B cell (primary cell): ENCODE measurements around the gene TAMALIN. TPM values are rescaled to one million over a fixed set of nuclear protein-coding genes. Genes with fewer than 3 reads are reported as not detected.

Source experiments
- ATAC-seq: fragments of 200-7000 bp; cut with Tn5 transposase; one replicate; pipeline ENCODE4 v1.10.0; 2021; ENCODE audit warnings: low read depth, mild to moderate bottlenecking, moderate number of reproducible peaks, moderate library complexity
- CTCF ChIA-PET: fragments of 350-600 bp; sonication (Branson Sonifier 250); formaldehyde crosslinking; loops from one replicate; lab custom pipeline; 2021; ENCODE audit warnings: antibody characterized with exemption, inconsistent platforms; lab: Charles Lee
- POLR2A ChIA-PET: fragments of 350-600 bp; sonication (Branson Sonifier 250); formaldehyde crosslinking; loops from one replicate; lab custom pipeline; 2021; ENCODE audit warnings: antibody characterized with exemption; lab: Charles Lee
- DNase-seq: peaks from one replicate; pipeline ENCODE4 v3.0.0; 2013
- H2AFZ ChIP-seq: 2 replicates; pipeline ENCODE4 v1.6.1; 2012; ENCODE audit warnings: mild to moderate bottlenecking, low read depth, low read length; ENCODE audit not compliant: insufficient read depth, poor library complexity, severe bottlenecking
- H3K27ac ChIP-seq, 2 donors: 1 replicate in 1 of 2; 2 replicates in 1 of 2; pipeline ENCODE4 v1.5.1; 2012 to 2013; ENCODE audit warnings: low read length in 2 of 2, mild to moderate bottlenecking in 2 of 2, moderate library complexity in 1 of 2
- H3K27me3 ChIP-seq, 4 experiments: fragments of 200-600 bp in 1 of 4; sonication (generic) in 1 of 4; replicated peaks in 1 of 4; 1 replicate in 2 of 4; 2 replicates in 2 of 4; pipeline versions ENCODE4 v1.6.1 to v1.7.0; 2013 to 2016; ENCODE audit warnings: low read length in 3 of 4, mild to moderate bottlenecking in 2 of 4, mixed read lengths in 1 of 4, moderate library complexity in 1 of 4; ENCODE audit not compliant: insufficient read depth in 4 of 4, control insufficient read depth in 3 of 4; ENCODE audit errors: control extremely low read depth in 1 of 4
- H3K36me3 ChIP-seq, 2 experiments: replicated peaks in 1 of 2; 1 replicate in 1 of 2; 2 replicates in 1 of 2; pipeline versions ENCODE4 v1.6.1 to v1.7.1; 2013; ENCODE audit warnings: low read length in 1 of 2; ENCODE audit not compliant: insufficient read depth in 2 of 2, control insufficient read depth in 1 of 2; ENCODE audit errors: control extremely low read depth in 1 of 2, extremely low read depth in 1 of 2
- H3K4me1 ChIP-seq, 2 donors: fragments of 200-600 bp in 1 of 2; sonication (generic) in 1 of 2; 1 replicate in 1 of 2; 2 replicates in 1 of 2; pipeline versions ENCODE4 v1.5.1 to v1.6.1; 2013 to 2017; ENCODE audit warnings: low read length in 2 of 2; ENCODE audit not compliant: control insufficient read depth in 2 of 2, insufficient read depth in 2 of 2
- H3K4me2 ChIP-seq: replicated peaks from 2 replicates; pipeline ENCODE3; 2012; ENCODE audit warnings: mild to moderate bottlenecking, low read depth, low read length; ENCODE audit not compliant: poor library complexity, severe bottlenecking
- H3K4me3 ChIP-seq, 5 experiments: fragments of 200-600 bp in 1 of 5; sonication (generic) in 1 of 5; 1 replicate in 3 of 5; 2 replicates in 2 of 5; pipeline versions ENCODE4 v1.5.1 to v1.7.0; 2011 to 2016; ENCODE audit warnings: low read length in 4 of 5, mild to moderate bottlenecking in 4 of 5, low read depth in 2 of 5, control low read depth in 1 of 5, moderate library complexity in 1 of 5; ENCODE audit not compliant: insufficient read depth in 1 of 5; ENCODE audit errors: control extremely low read depth in 1 of 5, extremely low read depth in 1 of 5
- H3K79me2 ChIP-seq: fragments of 200-600 bp; sonication (generic); one replicate; pipeline ENCODE4 v1.6.0; 2016; ENCODE audit warnings: low read length; ENCODE audit not compliant: control insufficient read depth, insufficient read depth
- H3K9ac ChIP-seq: fragments of 200-600 bp; sonication (generic); 2 replicates; pipeline ENCODE4 v1.6.1; 2017; ENCODE audit warnings: mild to moderate bottlenecking, low read length, moderate library complexity
- H3K9me3 ChIP-seq, 3 donors: one replicate each; pipeline versions ENCODE4 v1.6.1 to v1.7.1; 2013; ENCODE audit warnings: low read length in 2 of 3; ENCODE audit not compliant: control insufficient read depth in 2 of 3, insufficient read depth in 1 of 3; ENCODE audit errors: control extremely low read depth in 1 of 3
- H4K20me1 ChIP-seq: 2 replicates; pipeline ENCODE4 v1.6.0; 2012; ENCODE audit warnings: mild to moderate bottlenecking, low read length; ENCODE audit not compliant: insufficient read depth, control insufficient read depth, poor library complexity, severe bottlenecking
- H3K27ac Mint-ChIP-seq: one replicate; pipeline ENCODE4 v1.8.0; 2021; ENCODE audit warnings: mixed read lengths
- H3K27me3 Mint-ChIP-seq: one replicate; pipeline ENCODE4 v1.8.0; 2021; ENCODE audit warnings: mixed read lengths
- H3K4me1 Mint-ChIP-seq: one replicate; pipeline ENCODE4 v1.8.0; 2021; ENCODE audit warnings: mixed read lengths
- H3K4me3 Mint-ChIP-seq: one replicate; pipeline ENCODE4 v1.8.0; 2021; ENCODE audit warnings: mixed read lengths
- H3K9me3 Mint-ChIP-seq: one replicate; pipeline ENCODE4 v1.8.0; 2022; ENCODE audit warnings: mixed read lengths; ENCODE audit not compliant: insufficient read depth
- EZH2 ChIP-seq: IDR thresholded peaks from 2 replicates; pipeline ENCODE4 v1.6.1; 2012; ENCODE audit warnings: borderline replicate concordance, low read depth, mild to moderate bottlenecking, moderate library complexity, low read length; ENCODE audit not compliant: insufficient read depth, poor library complexity, severe bottlenecking
- WGBS: methylation state at CpG from one replicate; pipeline ENCODE4 v1.1.5; 2013; ENCODE audit warnings: missing lambda C conversion rate; ENCODE audit not compliant: insufficient coverage; 5-methylcytosine and 5-hydroxymethylcytosine counted together
- intact Hi-C: fragments of 100-400 bp; cut with micrococcal nuclease; formaldehyde crosslinking; loops from one replicate; pipeline ENCODE4 v1.10.0; 2022
- polyA plus RNA-seq: library from polyadenylated mRNA; depleted of rRNA; stranded (reverse); fragments of >200 nt; gene quantifications from 2 replicates; pipeline ENCODE4 v1.2.3, GENCODE V29; 2012
- total RNA-seq, 2 donors: library from RNA; stranded (reverse); fragments of 120-200 nt in 1 of 2; gene quantifications; 1 replicate in 1 of 2; 2 replicates in 1 of 2; pipeline versions ENCODE4 v1.2.3 to v1.2.4, GENCODE V29; 2013 to 2022
- TF ChIP-seq, protein P1 (sequence below): fragments of 200-600 bp; IDR thresholded peaks from one replicate; pipeline ENCODE4 v1.8.0; 2022; ENCODE audit warnings: antibody characterized with exemption, mild to moderate bottlenecking

Gene TAMALIN
- total and polyA plus RNA-seq, 2 donors (not counting 1 experiment from before 2014, with no cell fraction given), result 139 to 151 TPM

DNA sequence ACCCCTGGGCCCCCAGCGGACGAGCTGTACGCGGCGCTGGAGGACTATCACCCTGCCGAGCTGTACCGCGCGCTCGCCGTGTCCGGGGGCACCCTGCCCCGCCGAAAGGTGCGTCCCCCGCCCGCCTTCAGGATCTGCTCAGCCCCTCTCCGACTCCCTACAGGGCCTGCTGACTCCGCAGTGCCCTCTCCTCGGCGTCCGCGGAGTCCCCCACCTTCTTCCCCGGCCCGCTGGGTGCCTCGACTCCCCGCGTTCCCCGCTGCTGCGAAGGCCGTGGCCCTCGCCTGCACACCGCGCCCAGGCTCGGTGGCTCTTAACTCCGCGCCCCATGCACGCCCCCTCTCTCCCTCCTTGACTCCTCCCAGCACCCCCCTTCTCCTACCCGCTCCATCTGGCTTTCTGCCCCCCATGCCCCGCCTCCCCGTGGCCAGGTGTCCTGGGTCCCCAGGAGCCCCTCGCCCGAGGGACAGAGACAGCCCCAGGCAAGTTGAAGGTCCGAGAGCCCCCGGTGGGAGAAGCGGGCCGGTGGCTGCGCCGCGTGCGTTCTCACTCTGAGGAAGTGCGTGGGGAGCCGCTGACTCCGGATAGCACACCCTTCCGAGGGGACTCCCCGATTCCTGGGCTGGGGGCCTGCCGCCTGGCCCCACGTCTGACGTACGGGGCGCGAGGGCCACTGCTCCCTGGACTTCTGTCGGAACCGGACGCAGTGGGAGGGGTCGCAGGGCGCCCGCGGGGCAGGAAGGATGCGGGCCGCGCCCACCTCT, 594 bp downstream of the TAMALIN start:
- ATAC-seq, result peak; percentile 35
- Mint-ChIP-seq H3K27me3 (no peaks in the 10 kb centered on the region), H3K4me3 (peak overlapping the region; percentile 97), H3K4me1 (peaks cover 42% of the 10 kb centered on the region), H3K27ac (peak overlapping the region; percentile 97), H3K9me3 (no peaks in the 10 kb centered on the region)
- WGBS, result under 1% methylated on average over 72 of the region's 72 CpGs
- Histone ChIP-seq H3K36me3 (peaks cover 0 to 19% of the 10 kb centered on the region in 2 experiments), H4K20me1 (peaks cover 41% of the 10 kb centered on the region), H3K79me2 (peaks cover 5% of the 10 kb centered on the region), H3K9ac (peak overlapping the region; percentile 90), H3K27me3 (no peaks in the 10 kb centered on the region), H3K27ac (peak overlapping the region; percentile 91 to 92), H3K4me2 (peak overlapping the region; percentile 94), H3K9me3 (no peaks in the 10 kb centered on the region), H3K4me1 (peaks cover 26 to 35% of the 10 kb centered on the region in 2 donors), H2AFZ (no peak overlapping the region), H3K4me3 (peak overlapping the region in 4 of 5 experiments; percentile 87 to 97 (median 94))
- TF ChIP-seq, protein P1, sequence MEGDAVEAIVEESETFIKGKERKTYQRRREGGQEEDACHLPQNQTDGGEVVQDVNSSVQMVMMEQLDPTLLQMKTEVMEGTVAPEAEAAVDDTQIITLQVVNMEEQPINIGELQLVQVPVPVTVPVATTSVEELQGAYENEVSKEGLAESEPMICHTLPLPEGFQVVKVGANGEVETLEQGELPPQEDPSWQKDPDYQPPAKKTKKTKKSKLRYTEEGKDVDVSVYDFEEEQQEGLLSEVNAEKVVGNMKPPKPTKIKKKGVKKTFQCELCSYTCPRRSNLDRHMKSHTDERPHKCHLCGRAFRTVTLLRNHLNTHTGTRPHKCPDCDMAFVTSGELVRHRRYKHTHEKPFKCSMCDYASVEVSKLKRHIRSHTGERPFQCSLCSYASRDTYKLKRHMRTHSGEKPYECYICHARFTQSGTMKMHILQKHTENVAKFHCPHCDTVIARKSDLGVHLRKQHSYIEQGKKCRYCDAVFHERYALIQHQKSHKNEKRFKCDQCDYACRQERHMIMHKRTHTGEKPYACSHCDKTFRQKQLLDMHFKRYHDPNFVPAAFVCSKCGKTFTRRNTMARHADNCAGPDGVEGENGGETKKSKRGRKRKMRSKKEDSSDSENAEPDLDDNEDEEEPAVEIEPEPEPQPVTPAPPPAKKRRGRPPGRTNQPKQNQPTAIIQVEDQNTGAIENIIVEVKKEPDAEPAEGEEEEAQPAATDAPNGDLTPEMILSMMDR, result no peak
- TF ChIP-seq EZH2, result no peak
- CTCF ChIA-PET, result interaction anchor here (1.3 to 11.7 kb wide), 6 partner anchors 13 to 111 kb away, joined by 5 to 590 read pairs (median 36); no protein-coding TSS in a partner anchor
- POLR2A ChIA-PET, result interaction anchor here (0.7 to 3.0 kb wide), 11 partner anchors 8 to 74 kb away, joined by 3 to 17 read pairs (median 9); partner anchors contain the start of genes ATG101 and NR4A1
- DNase-seq, result peak; percentile 90
- intact Hi-C loops, result no loop called here
